ENCODE measurements around the gene INHBB.
"Not testable (repeated sequence)": the region's sequence is repeated elsewhere in the genome, so short reads cannot be mapped to it uniquely, and the experiment has no call there.

The INHBB gene

DNA sequence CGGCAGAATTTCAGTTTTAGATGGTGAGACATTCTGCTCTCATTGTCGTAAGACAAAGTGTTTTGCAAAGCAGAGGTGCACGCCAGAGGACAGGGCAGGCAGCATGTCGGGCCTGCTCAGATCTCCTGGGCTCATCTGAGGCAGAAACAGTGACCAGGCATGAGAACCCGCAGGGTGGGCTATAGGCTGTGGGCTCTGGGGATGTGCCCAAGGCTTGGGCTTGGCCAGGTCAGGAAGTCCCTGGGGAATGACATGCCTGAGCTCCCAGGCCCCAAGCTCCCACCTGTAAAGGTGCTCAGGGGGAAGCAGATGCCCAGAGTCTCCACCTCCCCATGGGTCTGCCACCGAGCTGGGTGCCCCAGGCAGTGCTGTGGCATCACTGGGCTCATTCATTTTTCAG is 35.3 kb downstream of the INHBB start:
- no peak for DNase-seq (ENCODE audit: low spot score)

DNA sequence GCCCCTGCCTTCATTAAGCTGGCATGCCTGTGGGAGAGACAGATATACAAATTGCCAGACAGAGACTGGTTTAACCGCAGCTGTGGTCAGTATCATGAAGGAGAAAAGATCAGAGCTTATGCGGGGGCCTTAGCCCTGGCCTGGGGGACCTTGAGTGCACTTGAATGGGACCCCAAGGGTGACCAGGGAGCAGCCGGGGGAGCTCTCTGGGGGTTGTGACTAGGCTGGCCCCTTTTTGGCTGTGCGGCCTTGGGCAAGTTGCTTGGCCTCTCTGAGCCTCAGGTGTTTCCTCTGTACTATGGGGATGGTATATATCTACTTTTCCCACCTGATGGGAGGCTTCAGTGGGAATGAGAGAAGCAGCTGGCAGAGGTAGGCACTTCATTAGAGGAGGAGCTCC is 35.7 kb downstream of the INHBB start:
- no peak for DNase-seq (ENCODE audit: low spot score)

DNA sequence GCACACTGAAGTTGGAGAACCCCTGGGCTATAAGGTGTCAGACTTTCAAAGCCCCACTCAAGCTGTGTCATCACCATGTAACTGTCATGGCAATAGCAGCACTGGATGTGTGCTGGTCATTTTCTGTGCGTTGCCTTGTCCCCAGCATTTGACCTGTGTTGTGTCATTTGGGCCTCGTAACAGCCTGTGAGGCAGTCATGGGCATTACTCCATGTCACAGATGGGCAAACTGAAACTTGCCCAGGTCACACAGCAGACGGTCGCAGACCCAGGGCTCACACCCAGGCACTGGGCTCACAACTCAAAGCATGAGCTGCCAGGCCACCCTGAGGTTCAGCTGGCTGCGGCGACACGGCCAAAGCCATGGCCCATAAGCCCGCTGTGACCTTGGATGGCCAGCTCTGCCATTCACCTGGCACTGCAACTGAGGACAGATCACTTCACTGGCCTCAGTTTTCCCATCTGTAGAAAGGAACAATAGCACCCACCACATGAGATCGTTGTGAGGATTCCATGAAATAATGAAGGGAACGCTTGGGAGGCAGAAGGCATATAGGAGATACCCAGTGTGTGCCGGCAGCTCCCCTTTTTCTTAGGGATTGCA is 36.7 kb downstream of the INHBB start:
- no peak for DNase-seq (ENCODE audit: low spot score)

DNA sequence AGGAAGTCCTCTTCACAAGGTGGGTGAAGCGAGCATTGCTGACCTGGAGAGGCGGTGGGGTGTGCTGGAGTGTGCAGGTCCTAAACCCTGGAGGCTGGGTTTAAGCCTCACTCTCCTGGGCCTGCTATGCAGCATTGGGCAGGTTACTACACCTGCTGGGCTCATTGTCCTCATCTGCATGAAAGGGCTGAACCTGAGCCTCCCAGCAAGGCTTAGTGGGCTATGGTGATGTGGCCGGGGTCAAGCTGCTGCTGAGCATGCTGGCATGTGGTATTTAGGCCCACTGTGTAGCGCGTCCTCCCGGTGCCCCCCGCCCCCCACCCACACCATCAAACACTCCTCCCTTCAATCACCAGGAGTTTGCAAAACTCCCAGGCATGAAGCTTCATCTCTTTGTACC is 37.3 kb downstream of the INHBB start:
- DNase-seq (ENCODE audit: low spot score): no peak

DNA sequence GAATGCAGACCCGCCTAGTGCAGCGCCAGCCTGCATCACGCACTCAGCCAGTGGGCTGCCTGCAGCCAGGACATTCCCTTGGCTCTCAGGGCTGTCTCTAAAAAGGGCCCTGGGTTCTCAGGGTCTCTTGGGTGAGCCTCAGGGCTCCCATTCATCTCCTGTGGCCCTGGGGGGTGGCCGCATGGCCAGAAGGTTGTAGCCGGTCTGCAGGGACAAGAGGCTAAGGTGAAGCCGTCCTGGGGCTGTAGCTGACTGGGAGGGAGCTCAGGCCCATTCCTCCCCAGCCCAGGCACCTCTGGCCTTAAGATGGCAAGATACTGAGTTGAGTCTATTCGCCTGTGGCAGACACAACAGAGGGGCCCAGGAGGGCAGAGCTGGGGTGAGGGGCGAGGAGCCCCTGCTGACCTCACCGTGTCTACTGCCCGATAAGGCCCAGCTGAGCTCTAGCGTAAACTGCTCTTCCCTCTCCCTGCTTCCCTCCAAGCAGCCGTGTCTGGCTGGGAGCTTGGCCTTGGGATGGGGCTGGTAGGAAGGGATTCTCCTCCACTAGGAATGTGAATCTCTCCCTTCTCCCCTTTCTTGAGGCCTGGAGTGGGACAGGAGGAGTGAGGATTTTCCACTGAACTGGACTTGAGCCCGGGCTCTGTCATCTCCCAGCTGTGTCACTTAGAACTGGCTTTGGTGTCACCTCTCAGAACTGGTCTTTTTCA is 37.9 kb downstream of the INHBB start:
- no peak for DNase-seq (ENCODE audit: low spot score)

DNA sequence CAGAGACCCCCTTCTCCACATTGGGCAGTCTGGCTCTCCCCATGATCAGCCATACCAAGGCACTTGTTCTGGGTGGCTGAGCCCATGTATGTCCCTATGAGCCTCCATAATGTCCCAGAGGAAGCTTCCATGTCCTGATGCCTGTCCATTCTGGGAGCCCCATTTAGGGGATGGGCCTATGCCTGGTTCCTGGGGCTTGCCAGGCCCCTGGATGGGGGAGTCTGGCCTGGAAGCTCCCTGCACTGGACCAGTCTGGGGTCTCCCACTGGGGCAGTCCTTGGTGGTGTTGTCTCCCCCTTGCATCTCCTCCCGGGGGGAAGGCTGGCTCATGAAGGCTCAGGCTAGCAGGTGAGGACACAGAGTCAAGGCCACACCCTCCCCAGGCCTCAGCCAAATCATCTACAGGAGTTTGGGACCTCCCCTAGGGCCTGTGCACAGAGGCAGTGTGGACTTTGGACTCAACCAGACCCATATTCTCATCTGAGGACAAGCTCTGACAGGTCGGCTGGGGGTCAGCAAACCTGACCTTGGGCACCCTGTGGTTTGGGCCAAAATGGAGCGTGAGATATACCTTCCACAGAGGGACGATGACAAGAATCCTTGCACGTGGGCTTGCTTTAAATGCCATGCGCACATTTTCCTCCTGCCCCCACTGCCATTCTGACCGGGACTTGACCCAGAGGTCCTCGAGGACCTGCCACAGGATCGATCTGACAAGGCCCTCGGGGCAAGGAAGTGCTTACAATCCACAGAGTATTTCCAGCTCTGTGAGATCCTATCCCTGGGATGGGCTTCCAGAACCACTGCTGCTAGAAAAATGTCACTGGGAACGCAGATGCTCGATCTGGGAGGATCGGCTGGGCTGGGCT is 38.8 kb downstream of the INHBB start:
- no peak for DNase-seq (ENCODE audit: low spot score)

DNA sequence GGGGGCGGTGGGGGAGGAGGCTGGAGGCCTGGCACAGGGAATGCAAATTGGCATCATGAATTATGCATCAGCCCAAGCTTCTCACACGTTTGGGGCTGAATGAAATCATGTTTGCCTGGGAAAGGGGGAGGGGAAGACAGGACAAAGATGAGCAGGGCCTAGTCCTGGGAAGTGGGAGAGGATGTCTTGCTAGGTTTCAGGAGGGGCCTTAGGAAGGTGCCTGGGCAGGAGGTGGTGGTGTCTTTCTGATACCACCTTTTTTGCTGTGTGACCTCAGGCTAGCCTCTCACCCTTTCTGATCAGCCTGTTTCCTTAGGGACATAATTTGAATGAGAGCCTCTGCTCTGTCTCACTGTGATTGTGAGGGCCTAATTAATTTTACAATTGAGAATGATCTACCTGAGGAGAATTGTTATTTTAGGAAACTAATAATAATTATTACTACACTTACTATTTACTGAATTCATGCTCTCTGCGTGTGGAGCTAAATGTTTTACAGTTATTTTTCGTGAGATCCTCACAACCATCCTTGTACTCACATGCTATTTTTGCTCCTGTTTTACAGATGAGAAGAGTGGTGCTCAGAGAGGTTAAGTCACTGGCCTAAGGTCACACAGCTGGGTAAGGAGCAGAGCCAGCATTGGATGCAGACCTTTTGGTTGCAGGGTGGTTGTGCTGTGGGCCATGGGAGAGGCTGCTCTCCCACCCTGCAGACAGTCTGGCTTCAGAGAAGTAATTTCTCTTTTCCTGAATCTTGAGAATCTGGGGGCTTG is 39.6 kb downstream of the INHBB start:
- no peak for DNase-seq (ENCODE audit: low spot score)

DNA sequence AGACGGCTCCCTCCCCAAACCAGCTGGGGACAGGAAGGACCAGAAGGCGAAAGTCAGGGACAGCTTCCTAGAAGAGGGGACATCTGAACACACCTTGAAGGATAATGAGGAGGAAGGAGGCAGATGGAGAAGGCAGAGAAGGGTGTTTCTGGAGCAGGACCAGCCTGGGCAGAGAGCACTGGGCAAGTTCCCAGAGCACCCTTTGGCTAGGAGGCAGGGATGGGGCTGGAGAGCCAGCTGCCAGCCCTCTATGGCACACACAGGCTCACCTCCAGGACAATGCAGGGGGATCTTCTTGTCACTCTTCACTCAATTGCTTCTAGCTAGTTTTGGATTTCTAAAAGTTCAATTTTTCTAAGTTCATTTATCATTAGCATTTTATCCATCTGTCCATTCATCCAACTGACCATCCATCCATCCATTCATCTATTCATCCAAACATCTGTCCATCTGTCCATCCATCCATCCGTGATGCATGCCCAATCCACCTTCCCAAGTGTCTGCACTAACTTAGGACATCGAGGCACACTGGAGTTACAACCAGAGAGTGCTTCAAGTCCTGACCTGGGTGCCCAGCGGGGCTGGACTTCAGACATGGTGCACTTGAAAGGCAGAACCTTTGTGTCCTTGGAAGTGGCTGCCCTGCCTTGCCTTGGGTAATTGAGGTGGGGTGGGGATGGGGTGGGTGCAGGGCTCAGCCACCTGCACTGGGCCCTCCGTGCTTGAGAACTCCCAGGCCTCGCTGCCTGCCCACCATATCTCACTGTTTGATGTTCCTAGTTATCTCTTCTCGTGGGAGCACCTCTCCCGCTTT is 42.5 kb downstream of the INHBB start:
- peak; percentile 6 for DNase-seq (ENCODE audit: low spot score)

DNA sequence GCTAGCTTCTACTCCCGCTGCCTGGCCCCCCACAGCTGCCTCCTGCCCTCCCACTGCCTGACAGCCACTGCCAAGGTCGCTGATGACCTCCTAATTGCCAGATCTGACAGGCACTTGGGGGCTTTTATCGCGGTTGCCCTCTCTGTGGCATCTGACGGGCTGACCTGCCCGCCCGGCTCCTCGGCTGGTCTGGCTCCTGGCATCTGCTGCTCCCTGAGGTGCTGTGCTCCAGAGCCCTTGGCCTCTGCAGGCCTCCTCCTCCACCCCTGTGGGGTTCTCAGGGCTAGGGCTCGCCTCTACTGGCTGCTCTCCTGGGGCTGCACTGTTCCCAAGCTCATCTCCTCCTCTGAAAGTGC is 43.1 kb downstream of the INHBB start:
- no peak for DNase-seq (ENCODE audit: low spot score)

DNA sequence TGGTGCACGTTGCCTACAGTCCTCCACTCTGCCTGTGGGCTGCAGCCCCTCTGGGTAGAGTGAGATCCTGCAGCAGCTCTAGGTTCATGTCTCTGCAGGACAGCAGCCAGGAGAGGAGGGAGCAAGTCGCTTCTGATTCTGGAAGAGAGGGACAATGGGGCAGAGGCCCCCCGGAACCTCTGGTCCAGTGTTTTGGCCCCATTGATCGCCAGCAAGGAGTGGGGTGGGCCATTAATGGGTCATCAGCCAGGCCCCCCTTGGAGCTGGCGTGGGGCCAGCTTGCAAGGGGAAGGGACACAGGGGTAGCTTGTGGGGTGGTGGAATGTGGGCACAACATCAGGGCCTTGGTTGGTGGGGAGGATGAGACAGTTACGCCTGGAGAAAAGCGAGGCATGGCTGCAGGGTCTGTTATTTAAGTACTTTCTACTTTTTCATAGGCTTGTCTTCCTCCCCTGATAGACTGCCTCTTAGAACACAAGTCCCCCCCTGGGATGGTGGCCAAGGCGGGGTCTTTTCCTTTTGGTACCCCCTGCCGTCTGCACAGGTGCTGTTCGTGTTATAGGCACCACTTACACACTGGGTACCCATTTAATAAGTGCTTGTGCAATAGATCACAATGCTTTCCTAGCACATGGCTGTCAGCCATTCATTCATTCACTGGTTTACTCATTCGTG is 44.6 kb downstream of the INHBB start:
- no peak for DNase-seq (ENCODE audit: low spot score)

DNA sequence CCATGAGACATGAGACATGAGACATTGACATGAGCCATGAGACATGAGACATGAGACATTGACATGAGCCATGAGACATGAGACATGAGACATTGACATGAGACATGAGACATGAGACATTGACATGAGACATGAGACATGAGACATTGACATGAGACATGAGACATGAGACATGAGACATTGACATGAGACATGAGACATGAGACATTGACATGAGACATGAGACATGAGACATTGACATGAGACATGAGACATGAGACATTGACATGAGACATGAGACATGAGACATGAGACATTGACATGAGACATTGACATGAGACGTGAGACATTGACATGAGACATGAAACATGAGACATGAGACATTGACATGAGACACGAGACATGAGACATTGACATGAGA is 45.4 kb downstream of the INHBB start:
- not testable (repeated sequence) for DNase-seq (ENCODE audit: low spot score)

DNA sequence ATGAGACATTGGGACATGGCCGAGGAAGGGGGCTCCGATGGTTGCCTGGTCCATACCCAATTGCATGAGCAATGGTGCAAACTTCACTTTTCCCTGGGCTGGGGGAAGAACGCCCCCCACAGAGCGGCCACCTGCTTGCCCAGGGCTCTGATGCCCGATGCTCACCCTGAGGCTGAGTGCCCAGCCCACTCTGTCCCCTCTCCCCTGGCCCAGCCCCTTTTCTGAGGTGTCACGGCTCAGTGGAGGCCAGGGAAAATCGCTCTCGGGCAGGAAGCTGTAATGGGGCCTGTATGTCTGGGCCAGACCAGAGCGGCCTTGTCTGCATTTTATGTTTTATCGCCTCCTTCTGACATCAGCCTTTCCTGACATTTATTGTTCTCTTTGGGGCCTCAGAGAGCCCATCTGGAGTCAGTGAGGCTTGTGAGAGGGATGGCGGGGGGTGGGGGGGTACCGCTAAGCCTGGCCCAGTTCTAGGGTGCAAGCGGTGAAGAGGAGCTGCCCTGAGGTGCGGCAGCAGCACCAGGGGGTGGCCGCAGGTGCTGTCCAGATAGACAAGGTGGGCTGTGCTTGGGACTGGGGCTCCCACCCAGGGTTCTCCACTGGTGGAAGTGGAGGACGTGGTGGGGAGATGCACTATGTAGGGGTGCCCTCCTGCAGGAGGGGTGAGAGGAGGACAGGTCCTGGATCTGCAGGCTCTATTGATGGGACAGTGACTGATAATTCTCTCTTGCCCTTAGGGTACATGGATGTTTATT is 46.2 kb downstream of the INHBB start:
- no peak for DNase-seq (ENCODE audit: low spot score)

DNA sequence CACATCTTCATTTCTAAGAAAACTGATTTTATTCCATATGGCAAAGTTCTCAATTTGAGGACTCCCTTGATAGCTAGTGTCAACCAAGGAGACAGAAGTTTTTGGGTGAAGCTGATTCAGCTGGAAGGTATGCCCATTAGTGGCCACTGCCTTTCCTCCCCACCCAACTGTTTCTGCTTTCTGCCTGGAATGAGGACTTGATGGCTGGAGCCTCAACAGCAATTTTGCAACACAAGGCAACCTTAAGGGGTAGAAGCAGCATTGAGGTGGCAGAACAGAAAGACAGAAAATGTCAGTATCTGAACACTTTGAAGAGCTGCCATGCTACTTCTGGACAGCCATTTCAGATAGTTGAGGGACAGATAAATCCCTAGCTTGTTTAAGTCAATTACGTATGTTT is 47.0 kb downstream of the INHBB start:
- no peak for DNase-seq (ENCODE audit: low spot score)

DNA sequence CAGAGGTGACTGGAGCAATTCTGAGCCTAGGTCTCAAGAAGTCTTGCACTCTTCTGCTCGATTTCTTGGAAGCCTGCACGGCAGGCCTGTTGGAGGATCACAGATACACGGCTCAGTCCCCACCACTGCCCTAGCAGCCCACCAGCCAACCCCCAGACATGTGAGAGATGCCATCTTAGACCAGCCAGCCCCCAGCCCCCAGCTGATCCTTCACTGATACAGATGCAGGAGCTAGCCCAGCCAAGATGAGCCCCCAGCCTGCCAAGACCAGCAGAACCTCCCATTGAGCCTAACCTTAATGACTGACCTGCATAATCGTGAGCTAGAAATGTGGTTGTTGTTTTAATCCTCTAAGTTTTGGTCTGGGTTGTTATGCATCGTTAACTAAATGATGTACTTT is 47.5 kb downstream of the INHBB start:
- DNase-seq (ENCODE audit: low spot score): no peak

DNA sequence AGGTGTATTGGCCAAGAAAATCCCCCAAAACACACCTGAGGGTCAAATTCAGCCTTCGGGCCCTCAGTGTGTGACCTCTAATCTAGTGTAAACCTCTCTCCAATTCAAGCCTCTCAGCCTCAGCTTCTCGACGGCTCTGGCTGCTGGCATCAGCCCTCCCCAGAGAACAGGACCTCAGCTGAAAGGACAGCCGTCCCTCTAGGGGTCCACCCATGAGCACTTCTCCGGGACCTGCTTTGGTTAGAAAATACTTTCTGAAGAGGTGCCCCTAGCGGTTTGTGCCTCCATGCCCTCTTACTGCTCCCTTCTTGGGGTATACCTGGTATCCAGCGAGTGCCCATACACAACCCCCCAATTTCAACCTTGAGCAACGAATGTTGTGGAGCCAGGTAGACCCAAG is 48.8 kb downstream of the INHBB start:
- no peak for DNase-seq (ENCODE audit: low spot score)

DNA sequence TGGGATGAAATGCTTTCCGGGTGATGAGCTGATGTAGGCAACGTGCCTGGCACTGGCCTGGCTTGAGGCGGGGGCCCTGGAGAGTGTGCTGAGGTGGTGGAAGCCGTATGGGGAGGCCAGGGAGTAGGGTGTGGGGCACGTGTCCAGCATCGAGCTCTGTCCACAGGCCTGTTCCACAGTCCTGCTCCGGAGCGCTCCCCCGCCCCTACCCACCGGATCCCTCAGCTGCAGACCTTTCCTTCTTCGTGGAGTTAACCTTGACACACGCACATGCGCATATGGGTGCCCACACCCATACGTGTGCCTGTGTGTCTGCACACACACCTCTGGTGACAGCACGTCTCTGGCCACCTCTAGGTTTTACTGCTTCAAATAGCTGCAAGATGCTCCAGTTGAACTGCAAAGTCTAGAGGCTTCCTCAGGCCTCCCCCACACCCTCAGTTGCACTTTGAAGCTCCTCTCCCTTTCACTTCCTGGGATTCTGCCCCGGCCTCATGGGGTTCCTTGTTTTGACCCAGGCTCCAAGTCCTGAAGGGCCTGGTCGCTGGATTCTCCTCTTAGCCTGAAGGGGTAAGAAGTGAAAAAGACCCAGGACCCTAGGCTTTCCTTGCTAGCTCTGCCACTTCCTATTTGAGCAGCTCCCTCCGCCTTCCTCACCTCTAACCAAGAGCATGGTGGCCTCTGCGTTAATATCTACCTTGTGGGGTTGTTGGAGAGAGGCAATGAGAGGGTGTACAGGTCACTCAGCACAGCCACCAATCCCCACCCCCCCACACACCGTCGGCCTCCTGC is 49.5 kb downstream of the INHBB start:
- no peak for DNase-seq (ENCODE audit: low spot score)

DNA sequence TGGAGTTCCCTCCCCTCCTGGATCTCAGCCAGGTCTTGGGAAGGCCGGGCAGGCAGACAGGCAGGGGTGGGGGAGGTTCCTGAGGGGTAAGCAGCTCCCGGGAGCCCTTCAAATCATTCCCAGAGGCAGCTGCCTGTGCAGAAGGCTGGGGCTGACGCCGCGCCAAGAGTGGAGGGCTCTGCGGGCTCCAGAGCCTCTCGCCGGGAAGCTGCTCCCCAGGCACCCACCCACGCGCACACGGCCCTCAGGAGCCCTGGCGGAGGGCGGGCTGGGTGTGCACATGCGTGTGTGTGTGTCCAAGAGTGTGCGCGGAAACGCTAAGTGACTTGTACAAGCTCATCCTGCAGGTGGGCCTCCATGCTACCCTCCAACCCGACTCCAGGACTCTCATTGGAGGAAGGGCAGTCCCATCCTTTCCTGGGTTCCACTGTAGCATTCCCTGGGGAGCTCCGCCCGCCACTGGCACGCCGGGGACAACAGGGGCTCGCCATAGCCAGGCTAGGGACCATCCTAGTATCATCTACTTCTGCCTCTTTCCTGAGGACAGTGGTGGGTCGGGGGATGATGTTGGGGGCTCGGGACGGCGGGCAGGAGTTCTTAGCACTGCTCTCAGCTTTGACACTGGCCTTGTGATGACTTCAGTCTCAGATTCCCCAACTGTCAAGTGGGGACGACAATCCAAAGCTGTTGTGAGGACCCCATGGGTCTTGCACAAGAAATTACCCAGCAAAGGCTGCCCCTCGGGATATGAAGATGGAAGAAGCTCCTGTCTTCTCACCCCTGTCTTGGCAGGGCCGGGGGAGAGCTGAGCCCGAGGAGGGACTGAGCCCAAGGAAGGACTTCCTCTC is 50.3 kb downstream of the INHBB start:
- no peak for DNase-seq (ENCODE audit: low spot score)

All from pons (tissue), 1 donor.